ENCODE data around the gene SDSL. TPM values are rescaled to one million over a fixed set of nuclear protein-coding genes. Genes with fewer than 3 reads are reported as not detected.

The SDSL gene
- total RNA-seq, 2 donors from 2014 or later, result 7.5 to 15.2 TPM

GRCh38 chr12:113467142-113467501, 44.9 kb downstream of the SDSL start:
- TF ChIP-seq POLR2A (IDR thresholded peaks at IDR 0.05), result no peak
- TF ChIP-seq CTCF (IDR thresholded peaks at IDR 0.05), result no peak
- H3K27me3 ChIP-seq, result peaks cover 0 to 60% of the 10 kb centered on the region in 2 donors
- peaks cover 49% of the 10 kb centered on the region for H3K4me1 ChIP-seq
- no peak for DNase-seq
- WGBS, 2 donors, result 4 to 13% methylated on average over 8 to 31 of the region's 31 CpGs
- no peak for ATAC-seq
- no peak overlapping the region for H3K4me3 ChIP-seq
- no peak overlapping the region for H3K27ac ChIP-seq
- intact Hi-C loops (cut with DNase I), result loop anchor here (10.0 kb wide), 1 partner anchor 448 kb away; no protein-coding TSS in a partner anchor
- no peaks in the 10 kb centered on the region for H3K36me3 ChIP-seq (replicated peaks in 1 of 2; ENCODE audit: insufficient read depth in 1 of 2, low read depth in 2 of 2)
- no peaks in the 10 kb centered on the region for H3K9me3 ChIP-seq

- no peak overlapping the region for H3K27ac ChIP-seq
- 2% methylated on average over 26 to 77 of the region's 78 CpGs for WGBS, 2 donors
- no peak overlapping the region for H3K4me3 ChIP-seq
- peaks cover 45% of the 10 kb centered on the region for H3K4me1 ChIP-seq
- H3K9me3 ChIP-seq, result no peaks in the 10 kb centered on the region
- TF ChIP-seq CTCF (IDR thresholded peaks at IDR 0.05) (no peak), POLR2A (IDR thresholded peaks at IDR 0.05) (no peak)
- ATAC-seq (no peak), DNase-seq (no peak)
- H3K36me3 ChIP-seq (replicated peaks in 1 of 2; ENCODE audit: insufficient read depth in 1 of 2, low read depth in 2 of 2), result no peaks in the 10 kb centered on the region
- peaks cover 0 to 56% of the 10 kb centered on the region in 2 donors for H3K27me3 ChIP-seq
- intact Hi-C loops (cut with DNase I), result loop anchor here (10.0 kb wide), 1 partner anchor 447 kb away; no protein-coding TSS in a partner anchor
These were observed 45.6 kb downstream of the SDSL start for GRCh38 chr12:113467502-113468364.

GRCh38 chr12:113468365-113469223, 46.4 kb downstream of the SDSL start:
- ATAC-seq, result no peak
- no peak for DNase-seq
- Histone ChIP-seq H3K36me3 (replicated peaks in 1 of 2; ENCODE audit: insufficient read depth in 1 of 2, low read depth in 2 of 2) (no peaks in the 10 kb centered on the region), H3K4me1 (peaks cover 36% of the 10 kb centered on the region), H3K4me3 (no peak overlapping the region), H3K27me3 (peaks cover 0 to 47% of the 10 kb centered on the region in 2 donors), H3K27ac (no peak overlapping the region), H3K9me3 (no peaks in the 10 kb centered on the region)
- 4 to 9% methylated on average over 8 to 37 of the region's 38 CpGs for WGBS, 2 donors
- intact Hi-C loops (cut with DNase I), result loop anchor here (10.0 kb wide), 1 partner anchor 446 kb away; no protein-coding TSS in a partner anchor
- TF ChIP-seq POLR2A (IDR thresholded peaks at IDR 0.05) (no peak), CTCF (IDR thresholded peaks at IDR 0.05) (no peak)

- no peak overlapping the region for H3K27ac ChIP-seq
- H3K9me3 ChIP-seq, result no peaks in the 10 kb centered on the region
- DNase-seq (no peak), ATAC-seq (no peak)
- H3K4me3 ChIP-seq, result no peak overlapping the region
- WGBS, 2 donors, result 12 to 15% methylated on average over 5 to 17 of the region's 17 CpGs
- H3K4me1 ChIP-seq, result peaks cover 28% of the 10 kb centered on the region
- TF ChIP-seq POLR2A (IDR thresholded peaks at IDR 0.05) (no peak), CTCF (IDR thresholded peaks at IDR 0.05) (no peak)
- H3K36me3 ChIP-seq (replicated peaks in 1 of 2; ENCODE audit: insufficient read depth in 1 of 2, low read depth in 2 of 2), result no peaks in the 10 kb centered on the region
- peaks cover 0 to 39% of the 10 kb centered on the region in 2 donors for H3K27me3 ChIP-seq
- intact Hi-C loops (cut with DNase I), result loop anchor here (10.0 kb wide), 1 partner anchor 445 kb away; no protein-coding TSS in a partner anchor
These were observed 47.2 kb downstream of the SDSL start for GRCh38 chr12:113469224-113469948.

Data from body of pancreas (tissue), 4 donors.